Kidney glomerular epithelial cell (primary cell): ENCODE data around the gene TUBB6.
A peak's percentile ranks its signal among the peaks of the same experiment; 100 is the strongest.

Experiments used
- DNase-seq: peaks from one replicate; lab custom pipeline; 2025; lab: John Stamatoyannopoulos, UW

Gene TUBB6

GRCh38 chr18:12338382-12338781 lies 30.3 kb downstream of the TUBB6 start:
- no peak for DNase-seq

- DNase-seq: no peak
Observed at GRCh38 chr18:12340945-12341660, 33.1 kb downstream of the TUBB6 start.

- no peak for DNase-seq
Observed at GRCh38 chr18:12342661-12343060, 34.6 kb downstream of the TUBB6 start.

DNA sequence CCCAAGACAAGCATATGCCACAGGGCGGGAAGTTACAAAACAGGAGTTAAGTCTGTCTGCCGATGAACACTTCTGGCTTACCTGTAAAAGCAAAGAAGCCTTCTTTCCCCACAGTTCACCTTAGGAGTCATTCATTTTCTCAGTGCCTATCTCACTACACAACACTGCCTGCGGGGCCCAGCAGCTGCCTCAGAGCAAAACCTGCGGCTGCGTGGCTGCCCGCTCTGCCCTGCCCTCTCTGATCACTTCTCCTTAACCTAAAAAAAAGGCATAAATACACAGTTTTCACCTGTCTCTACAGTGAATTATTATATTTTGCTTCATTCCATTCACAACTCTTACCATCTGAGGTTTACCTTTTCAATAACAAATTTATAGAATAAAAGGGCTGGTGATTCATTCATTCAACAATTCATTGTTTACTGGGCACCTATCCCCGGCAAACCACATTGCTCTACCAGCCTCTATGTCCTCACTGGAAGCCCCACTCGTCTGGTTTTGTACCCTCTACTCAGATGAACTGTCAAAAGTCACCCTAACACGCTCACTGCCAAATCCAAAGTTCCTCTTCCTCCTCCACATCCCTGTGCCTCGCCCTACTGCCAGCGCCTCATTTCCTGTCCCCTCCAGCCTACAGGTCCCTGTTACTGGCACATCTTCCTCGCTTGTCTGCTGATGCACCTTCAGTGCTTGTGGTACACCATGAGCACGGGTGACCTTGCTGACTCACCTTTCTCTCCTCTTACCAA lies 37.6 kb downstream of the TUBB6 start:
- no peak for DNase-seq

- DNase-seq: no peak
Observed at GRCh38 chr18:12346240-12346565, 38.2 kb downstream of the TUBB6 start.

- DNase-seq: no peak
Observed at GRCh38 chr18:12347895-12348294, 39.9 kb downstream of the TUBB6 start.

DNA sequence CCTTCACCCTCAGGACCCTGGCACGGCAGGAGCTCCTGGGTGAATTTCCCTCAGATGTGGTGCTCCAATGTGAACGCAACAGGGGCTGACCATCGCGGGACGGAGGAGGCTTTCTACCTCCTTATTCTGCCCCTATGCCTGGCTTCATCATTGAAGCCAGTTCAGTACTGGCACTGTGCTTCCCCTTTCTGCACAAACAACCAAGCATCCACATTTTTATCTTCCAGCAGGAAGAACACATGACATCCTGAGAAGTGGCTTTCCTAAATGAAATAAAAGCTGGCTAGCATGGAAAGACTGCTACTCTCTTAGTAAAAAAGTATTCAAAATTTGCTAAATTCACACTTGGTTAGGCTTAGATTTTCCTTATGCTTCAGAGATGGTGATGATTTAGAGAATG lies 44.1 kb downstream of the TUBB6 start:
- DNase-seq: no peak

DNA sequence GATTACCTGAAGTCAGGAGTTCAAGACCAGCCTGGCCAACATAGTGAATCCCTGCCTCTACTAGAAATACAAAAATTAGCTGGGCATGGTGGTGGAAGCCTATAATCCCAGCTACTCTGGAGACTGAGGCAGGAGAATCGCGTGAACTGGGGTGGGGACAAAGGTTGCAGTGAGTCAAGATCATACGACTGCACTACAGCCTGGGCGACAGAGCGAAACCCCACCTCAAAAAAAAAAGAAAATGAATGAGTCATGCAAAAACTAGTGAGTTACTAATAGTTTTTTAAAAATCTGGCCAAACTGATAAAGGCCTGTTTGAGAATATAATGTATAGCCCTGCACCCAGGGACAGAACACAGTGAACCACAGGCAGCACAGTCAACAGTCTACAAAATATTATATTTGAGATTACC lies 51.5 kb downstream of the TUBB6 start:
- peak; percentile 26 for DNase-seq

GRCh38 chr18:12361770-12362378 lies 53.8 kb downstream of the TUBB6 start:
- no peak for DNase-seq

GRCh38 chr18:12362473-12363174 lies 54.6 kb downstream of the TUBB6 start:
- DNase-seq: no peak

DNA sequence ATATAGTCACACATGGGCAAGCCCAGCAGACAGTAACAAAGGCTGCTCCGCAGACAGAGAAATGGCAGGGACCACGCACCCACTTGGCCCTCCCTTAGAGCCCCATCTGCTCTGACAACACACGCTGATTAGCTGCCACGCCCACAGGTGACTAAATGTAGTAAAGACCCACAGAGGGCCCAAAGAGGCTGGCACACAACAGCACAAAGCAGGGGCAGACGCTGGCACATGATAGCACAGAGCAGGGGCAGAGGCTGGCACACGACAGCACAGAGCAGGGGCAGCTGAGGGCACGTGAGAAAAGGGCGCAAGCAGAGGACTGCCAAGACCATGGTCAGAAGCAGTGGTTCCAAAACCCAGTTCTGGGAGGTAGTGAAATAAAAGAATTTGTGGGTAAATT lies 58.3 kb downstream of the TUBB6 start:
- no peak for DNase-seq

DNA sequence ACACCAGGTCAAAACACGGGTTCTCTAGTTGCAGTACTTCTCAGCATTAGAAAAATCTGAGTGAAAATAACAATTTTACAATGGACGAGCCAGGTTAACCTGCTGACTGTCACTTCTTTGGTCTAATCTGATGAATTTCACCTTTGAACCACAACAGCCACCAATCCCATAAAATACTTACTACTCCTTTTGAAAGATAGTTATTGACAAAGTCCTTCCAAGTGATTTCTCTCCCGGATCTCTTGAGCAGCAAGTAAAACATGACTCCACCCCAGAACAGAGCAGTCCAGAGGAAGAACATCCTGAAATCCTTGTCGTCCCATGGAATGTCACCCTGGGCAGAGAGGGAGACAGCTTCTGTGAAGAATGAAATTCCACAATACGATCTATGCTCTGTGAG lies 58.7 kb downstream of the TUBB6 start:
- no peak for DNase-seq

DNA sequence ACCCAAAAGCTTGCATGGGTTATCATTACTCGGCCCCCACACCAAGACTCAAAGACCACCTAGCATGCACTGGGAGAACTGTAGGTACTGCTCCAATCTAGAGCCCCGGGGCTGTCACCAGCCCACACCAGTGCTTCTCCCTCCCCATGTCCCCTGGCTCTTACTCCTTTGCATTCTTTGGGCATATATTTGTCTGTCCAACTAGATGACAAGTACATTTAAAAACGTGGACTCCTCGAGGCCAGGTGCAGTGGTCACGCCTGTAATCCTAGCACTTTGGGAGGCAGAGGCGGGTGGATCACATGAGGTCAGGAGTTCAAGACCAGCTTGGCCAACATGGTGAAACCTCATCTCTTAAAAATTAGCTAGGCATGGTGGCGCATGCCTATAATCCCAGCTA lies 61.2 kb downstream of the TUBB6 start:
- DNase-seq: no peak

- no peak for DNase-seq
Observed at GRCh38 chr18:12371590-12371989, 63.5 kb downstream of the TUBB6 start.

- no peak for DNase-seq
Observed at GRCh38 chr18:12372406-12372805, 64.4 kb downstream of the TUBB6 start.

DNA sequence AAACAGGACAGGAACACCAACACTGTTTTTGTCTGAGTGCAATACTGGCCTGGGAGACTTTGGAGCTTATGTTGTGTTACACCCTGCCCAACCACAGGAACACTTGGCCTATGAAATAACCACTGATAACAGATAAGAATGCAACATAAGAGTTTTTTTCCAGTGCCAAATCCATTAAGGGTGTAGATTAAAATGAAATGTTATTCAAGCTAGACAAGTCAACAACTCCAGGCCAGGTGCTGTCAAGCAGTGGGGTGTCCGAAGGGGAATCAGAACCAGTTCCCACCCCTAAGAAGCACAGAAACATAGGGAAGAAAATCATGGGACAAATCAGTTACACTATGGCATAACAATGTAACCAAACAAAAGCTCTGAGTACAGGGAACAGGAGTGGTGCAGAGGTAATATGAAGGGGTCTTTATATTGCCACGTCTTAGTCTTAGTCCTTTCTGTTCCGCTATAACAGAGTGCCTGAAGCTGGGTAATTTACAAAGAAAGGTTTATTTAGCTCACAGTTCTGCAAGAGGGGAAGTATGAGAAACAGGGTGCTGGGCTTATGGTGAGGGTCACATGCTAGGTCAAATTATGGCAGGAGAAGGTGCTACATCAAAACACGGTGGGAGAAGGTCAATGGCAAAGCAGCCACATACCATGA lies 65.2 kb downstream of the TUBB6 start:
- DNase-seq: no peak

- DNase-seq: no peak
Observed at GRCh38 chr18:12373771-12374116, 65.7 kb downstream of the TUBB6 start.

DNA sequence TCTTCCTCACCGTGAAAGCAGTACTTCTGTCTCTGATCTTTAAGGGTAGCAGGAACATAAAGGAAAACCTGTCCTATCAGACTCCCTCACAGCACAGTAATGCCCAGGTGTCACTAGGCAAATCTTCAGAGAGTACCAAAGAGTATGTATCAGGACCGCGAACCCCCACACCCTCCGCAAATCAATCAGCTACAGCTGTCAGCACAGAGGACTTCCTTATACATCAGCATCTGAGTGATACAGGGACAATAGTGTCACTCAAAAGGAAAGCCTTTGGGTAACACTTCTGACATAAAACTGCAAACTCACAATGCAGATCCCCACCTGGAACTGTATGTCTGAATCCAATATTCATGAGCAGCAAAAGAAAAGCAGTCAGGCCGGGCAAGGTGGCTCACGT lies 66.4 kb downstream of the TUBB6 start:
- DNase-seq: no peak
